ENCODE results near the gene SNHG17. TPM values are rescaled to one million over a fixed set of nuclear protein-coding genes. Genes with fewer than 3 reads are reported as not detected.
A peak's percentile ranks its signal among the peaks of the same experiment; 100 is the strongest.

The SNHG17 gene
- total and polyA plus RNA-seq, 2 of the 4 experiments (the other 2 are of a cell fraction): 5.4 to 38.2 TPM

- ChIA-PET POLR2A (ENCODE audit: unreplicated experiment) (interaction anchor here (2.2 kb wide), 1 partner anchor 11 kb away, joined by 10 read pairs; the partner anchor contains the start of gene SNHG17), CTCF (interaction anchor here (0.6 to 1.2 kb wide), 7 partner anchors 9 to 533 kb away, joined by 3 to 12 read pairs (median 3); partner anchors contain the start of genes RALGAPB and SNHG17)
- H3K4me3 ChIP-seq (ENCODE audit: insufficient read depth, low read depth, low read length): peak overlapping the region; percentile 76
- 1% methylated on average over 22 of the region's 56 CpGs; no CpG with 5 or more reads in 1 of the 2 experiments for WGBS, 2 experiments (ENCODE audit: extremely low coverage in 2 of 2, insufficient read length in 1 of 2)
- peaks cover 6% of the 10 kb centered on the region; the same call in 1 of the 2 replicates for H3K4me1 ChIP-seq (ENCODE audit: control insufficient read depth, insufficient read depth, low read length)
- no peak overlapping the region for H2BK20ac ChIP-seq (ENCODE audit: low read depth, low read length)
- DNase-seq (peak; percentile 94), ATAC-seq (ENCODE audit: low read depth) (peak; percentile 98)
- peak overlapping the region; percentile 54 for H3K56ac ChIP-seq (ENCODE audit: extremely low read depth, insufficient read depth, low read length)
- no peaks in the 10 kb centered on the region for H3K27me3 ChIP-seq (ENCODE audit: control insufficient read depth, insufficient read depth, low read length)
- intact Hi-C loops (cut with micrococcal nuclease): loop anchor here (1.0 kb wide), 2 partner anchors 11 to 26 kb away; partner anchors contain the start of genes RALGAPB and SNHG17
- peak overlapping the region; percentile 92 for H3K4ac ChIP-seq (ENCODE audit: low read depth, low read length)
- H4K8ac ChIP-seq (ENCODE audit: low read depth in 2 of 2, low read length in 2 of 2): peak overlapping the region; percentile 80 to 97
- H2BK120ac ChIP-seq (ENCODE audit: low read depth, low read length): peak overlapping the region; percentile 32; the same call in 1 of the 2 replicates
- peak overlapping the region; percentile 80 for H3K9ac ChIP-seq (ENCODE audit: low read depth, low read length)
- dilution Hi-C loops (cut with HindIII; ENCODE audit: low sequenced_read_pairs, unreplicated experiment): no loop called here
- H2AK9ac ChIP-seq (replicated peaks; ENCODE audit: low read depth, low read length, poor library complexity): peak overlapping the region; percentile 100
- no peaks in the 10 kb centered on the region for H3K9me3 ChIP-seq (ENCODE audit: control insufficient read depth, insufficient read depth, low read length)
- H3K18ac ChIP-seq (ENCODE audit: low read depth, low read length): peak overlapping the region; percentile 22; the same call in 1 of the 2 replicates
- peak overlapping the region; percentile 63 for H3K27ac ChIP-seq (ENCODE audit: insufficient read depth, low read length)
- H3K14ac ChIP-seq (replicated peaks; ENCODE audit: low read depth, low read length): peak overlapping the region; percentile 91
- peak overlapping the region; percentile 82 for H3K23ac ChIP-seq (ENCODE audit: low read depth, low read length)
- H2BK5ac ChIP-seq (ENCODE audit: low read depth, low read length, poor library complexity, severe bottlenecking): no peak overlapping the region
- no peaks in the 10 kb centered on the region for H4K20me1 ChIP-seq (ENCODE audit: insufficient read depth, low read length)
- peaks cover 14% of the 10 kb centered on the region for H3K9me1 ChIP-seq (ENCODE audit: insufficient read depth, low read length)
- peaks cover 8 to 47% of the 10 kb centered on the region in 2 experiments; a peak in 3 of 4 replicates for H3K79me1 ChIP-seq (ENCODE audit: low read depth in 1 of 2, low read length in 2 of 2)
- no TSS peak for BruUV-seq (replicated peaks)
- H4K91ac ChIP-seq (ENCODE audit: insufficient read depth, low read depth, low read length): peak overlapping the region; percentile 77
- H2BK15ac ChIP-seq (ENCODE audit: low read depth, low read length): peak overlapping the region; percentile 66; the same call in 1 of the 3 replicates
- H2AK5ac ChIP-seq (ENCODE audit: low read depth, low read length): peak overlapping the region; percentile 56
- peak overlapping the region; percentile 87 for H3K4me2 ChIP-seq (ENCODE audit: low read depth, low read length)
- H3K36me3 ChIP-seq (ENCODE audit: control insufficient read depth, insufficient read depth, low read length): peaks cover 27% of the 10 kb centered on the region
- H4K5ac ChIP-seq (ENCODE audit: low read depth, low read length): peak overlapping the region; percentile 74
- peak overlapping the region; percentile 98 for H2AFZ ChIP-seq (replicated peaks; ENCODE audit: low read length, poor library complexity)
- in situ Hi-C loops (cut with MboI; ENCODE audit: low sequenced_read_pairs): no loop called here
- TF ChIP-seq, protein P1, sequence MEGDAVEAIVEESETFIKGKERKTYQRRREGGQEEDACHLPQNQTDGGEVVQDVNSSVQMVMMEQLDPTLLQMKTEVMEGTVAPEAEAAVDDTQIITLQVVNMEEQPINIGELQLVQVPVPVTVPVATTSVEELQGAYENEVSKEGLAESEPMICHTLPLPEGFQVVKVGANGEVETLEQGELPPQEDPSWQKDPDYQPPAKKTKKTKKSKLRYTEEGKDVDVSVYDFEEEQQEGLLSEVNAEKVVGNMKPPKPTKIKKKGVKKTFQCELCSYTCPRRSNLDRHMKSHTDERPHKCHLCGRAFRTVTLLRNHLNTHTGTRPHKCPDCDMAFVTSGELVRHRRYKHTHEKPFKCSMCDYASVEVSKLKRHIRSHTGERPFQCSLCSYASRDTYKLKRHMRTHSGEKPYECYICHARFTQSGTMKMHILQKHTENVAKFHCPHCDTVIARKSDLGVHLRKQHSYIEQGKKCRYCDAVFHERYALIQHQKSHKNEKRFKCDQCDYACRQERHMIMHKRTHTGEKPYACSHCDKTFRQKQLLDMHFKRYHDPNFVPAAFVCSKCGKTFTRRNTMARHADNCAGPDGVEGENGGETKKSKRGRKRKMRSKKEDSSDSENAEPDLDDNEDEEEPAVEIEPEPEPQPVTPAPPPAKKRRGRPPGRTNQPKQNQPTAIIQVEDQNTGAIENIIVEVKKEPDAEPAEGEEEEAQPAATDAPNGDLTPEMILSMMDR (conservative IDR thresholded peaks at IDR 0.05; ENCODE audit: low read depth, low read length): peak; percentile 97
- TF ChIP-seq SMC3 (IDR thresholded peaks at IDR 0.05; ENCODE audit: low read depth, low read length) (peak; percentile 34), BHLHE40 (IDR thresholded peaks at IDR 0.05; ENCODE audit: low read depth, low read length) (0 out of 2 replicates have a peak, but pooled peaks have one; percentile 32), RCOR1 (IDR thresholded peaks at IDR 0.05; ENCODE audit: insufficient replicate concordance, low read length) (no peak), CHD1 (IDR thresholded peaks at IDR 0.05; ENCODE audit: low read depth, low read length) (0 out of 2 replicates have a peak, but pooled peaks have one; percentile 41), MXI1 (IDR thresholded peaks at IDR 0.05; ENCODE audit: borderline replicate concordance, low read depth, low read length) (peak; percentile 65), RFX5 (IDR thresholded peaks at IDR 0.05; ENCODE audit: low read depth, low read length) (no peak), POLR2A (IDR thresholded peaks at IDR 0.05; ENCODE audit: low read depth, low read length) (peak; percentile 90), ELK1 (IDR thresholded peaks at IDR 0.05; ENCODE audit: borderline replicate concordance, low read depth, low read length) (no peak), MAZ (IDR thresholded peaks at IDR 0.05; ENCODE audit: borderline replicate concordance, low read depth, low read length) (peak; percentile 74; the same call in 1 of the 2 replicates), NFE2L2 (IDR thresholded peaks at IDR 0.05; ENCODE audit: low read depth, low read length) (no peak)
- TF ChIP-seq, protein P2, sequence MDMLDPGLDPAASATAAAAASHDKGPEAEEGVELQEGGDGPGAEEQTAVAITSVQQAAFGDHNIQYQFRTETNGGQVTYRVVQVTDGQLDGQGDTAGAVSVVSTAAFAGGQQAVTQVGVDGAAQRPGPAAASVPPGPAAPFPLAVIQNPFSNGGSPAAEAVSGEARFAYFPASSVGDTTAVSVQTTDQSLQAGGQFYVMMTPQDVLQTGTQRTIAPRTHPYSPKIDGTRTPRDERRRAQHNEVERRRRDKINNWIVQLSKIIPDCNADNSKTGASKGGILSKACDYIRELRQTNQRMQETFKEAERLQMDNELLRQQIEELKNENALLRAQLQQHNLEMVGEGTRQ (IDR thresholded peaks at IDR 0.05; ENCODE audit: low read depth, low read length): no peak
These were observed 11.5 kb upstream of the SNHG17 start for GRCh38 chr20:38446441-38447209.
